Effector memory CD4-positive, alpha-beta T cell (primary cell): ENCODE data around the gene CDC42BPB.

Experiments
- DNase-seq, 3 donors: peaks; one replicate each; pipeline ENCODE4 v3.0.0-alpha.2; 2020
- H3K27ac ChIP-seq: 2 replicates; pipeline ENCODE4 v1.7.0; 2013; ENCODE audit warnings: mild to moderate bottlenecking, low read length, moderate library complexity; ENCODE audit not compliant: insufficient read depth, poor library complexity, severe bottlenecking
- H3K27me3 ChIP-seq: replicated peaks from 2 replicates; pipeline ENCODE4 v1.7.0; 2013; ENCODE audit warnings: mild to moderate bottlenecking, low read length; ENCODE audit not compliant: insufficient read depth, control insufficient read depth, poor library complexity, severe bottlenecking
- H3K36me3 ChIP-seq: 2 replicates; pipeline ENCODE4 v1.7.0; 2013; ENCODE audit warnings: mild to moderate bottlenecking, low read length, moderate library complexity; ENCODE audit not compliant: control insufficient read depth, insufficient read depth
- H3K4me1 ChIP-seq: 2 replicates; pipeline ENCODE4 v1.7.0; 2013; ENCODE audit warnings: low read length, mild to moderate bottlenecking; ENCODE audit not compliant: control insufficient read depth, insufficient read depth, poor library complexity, severe bottlenecking
- H3K4me3 ChIP-seq: 2 replicates; pipeline ENCODE4 v1.7.0; 2013; ENCODE audit warnings: low read length, low read depth, mild to moderate bottlenecking; ENCODE audit not compliant: insufficient read depth, poor library complexity, severe bottlenecking
- H3K9me3 ChIP-seq: 2 replicates; pipeline ENCODE4 v1.7.0; 2013; ENCODE audit warnings: mild to moderate bottlenecking, low read length, moderate library complexity; ENCODE audit not compliant: control insufficient read depth

Gene CDC42BPB

GRCh38 chr14:102945346-102946130 lies 111.8 kb downstream of the CDC42BPB start:
- Histone ChIP-seq H3K9me3 (no peaks in the 10 kb centered on the region), H3K4me1 (peaks cover 11% of the 10 kb centered on the region), H3K4me3 (no peak overlapping the region), H3K36me3 (no peaks in the 10 kb centered on the region), H3K27ac (no peak overlapping the region), H3K27me3 (no peaks in the 10 kb centered on the region)
- no peak for DNase-seq

- DNase-seq = no peak
- no peaks in the 10 kb centered on the region for H3K36me3 ChIP-seq
- peaks cover 11% of the 10 kb centered on the region for H3K4me1 ChIP-seq
- H3K27ac ChIP-seq = no peak overlapping the region
- H3K9me3 ChIP-seq = no peaks in the 10 kb centered on the region
- H3K27me3 ChIP-seq = no peaks in the 10 kb centered on the region
- H3K4me3 ChIP-seq = no peak overlapping the region
Measured at GRCh38 chr14:102944448-102945330, 112.7 kb downstream of the CDC42BPB start.

GRCh38 chr14:102943979-102944378 lies 113.4 kb downstream of the CDC42BPB start:
- no peak for DNase-seq
- Histone ChIP-seq H3K27ac (no peak overlapping the region), H3K4me1 (peaks cover 8% of the 10 kb centered on the region), H3K9me3 (no peaks in the 10 kb centered on the region), H3K27me3 (no peaks in the 10 kb centered on the region), H3K4me3 (no peak overlapping the region), H3K36me3 (no peaks in the 10 kb centered on the region)

GRCh38 chr14:102943454-102943853 lies 113.9 kb downstream of the CDC42BPB start:
- peaks cover 4% of the 10 kb centered on the region for H3K4me1 ChIP-seq
- no peaks in the 10 kb centered on the region for H3K36me3 ChIP-seq

GRCh38 chr14:102942069-102942468 lies 115.3 kb downstream of the CDC42BPB start:
- no peaks in the 10 kb centered on the region for H3K27me3 ChIP-seq
- H3K4me1 ChIP-seq = peaks cover 2% of the 10 kb centered on the region
- DNase-seq = no peak
- H3K27ac ChIP-seq = no peak overlapping the region
- no peaks in the 10 kb centered on the region for H3K9me3 ChIP-seq
- no peak overlapping the region for H3K4me3 ChIP-seq
- H3K36me3 ChIP-seq = no peaks in the 10 kb centered on the region

More at GRCh38 chr14:102943454-102943853, 113.9 kb downstream of the CDC42BPB start:
- DNase-seq = no peak
- H3K9me3 ChIP-seq = no peaks in the 10 kb centered on the region
- H3K4me3 ChIP-seq = no peak overlapping the region
- no peak overlapping the region for H3K27ac ChIP-seq
- no peaks in the 10 kb centered on the region for H3K27me3 ChIP-seq

GRCh38 chr14:102941419-102942011 lies 115.8 kb downstream of the CDC42BPB start:
- H3K27me3 ChIP-seq = no peaks in the 10 kb centered on the region
- H3K36me3 ChIP-seq = no peaks in the 10 kb centered on the region
- no peak overlapping the region for H3K27ac ChIP-seq
- DNase-seq = no peak
- no peaks in the 10 kb centered on the region for H3K4me1 ChIP-seq
- H3K9me3 ChIP-seq = no peaks in the 10 kb centered on the region
- no peak overlapping the region for H3K4me3 ChIP-seq

- Histone ChIP-seq H3K4me3 (no peak overlapping the region), H3K27me3 (no peaks in the 10 kb centered on the region), H3K4me1 (no peaks in the 10 kb centered on the region), H3K27ac (no peak overlapping the region), H3K36me3 (no peaks in the 10 kb centered on the region), H3K9me3 (no peaks in the 10 kb centered on the region)
- DNase-seq = no peak
Measured at GRCh38 chr14:102940729-102941362, 116.5 kb downstream of the CDC42BPB start.

GRCh38 chr14:102939820-102940561 lies 117.4 kb downstream of the CDC42BPB start:
- no peak for DNase-seq
- Histone ChIP-seq H3K9me3 (no peaks in the 10 kb centered on the region), H3K36me3 (no peaks in the 10 kb centered on the region), H3K4me1 (no peaks in the 10 kb centered on the region), H3K27me3 (no peaks in the 10 kb centered on the region), H3K4me3 (no peak overlapping the region), H3K27ac (no peak overlapping the region)

- no peak overlapping the region for H3K4me3 ChIP-seq
- no peak overlapping the region for H3K27ac ChIP-seq
- H3K9me3 ChIP-seq = no peaks in the 10 kb centered on the region
- H3K4me1 ChIP-seq = no peaks in the 10 kb centered on the region
- H3K36me3 ChIP-seq = no peaks in the 10 kb centered on the region
- DNase-seq = no peak
- no peaks in the 10 kb centered on the region for H3K27me3 ChIP-seq
Measured at GRCh38 chr14:102939329-102939728, 118.0 kb downstream of the CDC42BPB start.
